SKM-1 treated with dmso at 0.1 percent for 144 hours (cell line): Measurements from ENCODE around the gene SHOC2.
"Not testable (repeated sequence)": the region's sequence is repeated elsewhere in the genome, so short reads cannot be mapped to it uniquely, and the experiment has no call there.

Source experiments
- DNase-seq: peaks from one replicate; lab custom pipeline; 2025; ENCODE audit not compliant: unreplicated experiment; lab: John Stamatoyannopoulos, UW

Gene SHOC2

GRCh38 chr10:110901954-110902819 is 17.2 kb upstream of the SHOC2 start:
- no peak for DNase-seq

DNA sequence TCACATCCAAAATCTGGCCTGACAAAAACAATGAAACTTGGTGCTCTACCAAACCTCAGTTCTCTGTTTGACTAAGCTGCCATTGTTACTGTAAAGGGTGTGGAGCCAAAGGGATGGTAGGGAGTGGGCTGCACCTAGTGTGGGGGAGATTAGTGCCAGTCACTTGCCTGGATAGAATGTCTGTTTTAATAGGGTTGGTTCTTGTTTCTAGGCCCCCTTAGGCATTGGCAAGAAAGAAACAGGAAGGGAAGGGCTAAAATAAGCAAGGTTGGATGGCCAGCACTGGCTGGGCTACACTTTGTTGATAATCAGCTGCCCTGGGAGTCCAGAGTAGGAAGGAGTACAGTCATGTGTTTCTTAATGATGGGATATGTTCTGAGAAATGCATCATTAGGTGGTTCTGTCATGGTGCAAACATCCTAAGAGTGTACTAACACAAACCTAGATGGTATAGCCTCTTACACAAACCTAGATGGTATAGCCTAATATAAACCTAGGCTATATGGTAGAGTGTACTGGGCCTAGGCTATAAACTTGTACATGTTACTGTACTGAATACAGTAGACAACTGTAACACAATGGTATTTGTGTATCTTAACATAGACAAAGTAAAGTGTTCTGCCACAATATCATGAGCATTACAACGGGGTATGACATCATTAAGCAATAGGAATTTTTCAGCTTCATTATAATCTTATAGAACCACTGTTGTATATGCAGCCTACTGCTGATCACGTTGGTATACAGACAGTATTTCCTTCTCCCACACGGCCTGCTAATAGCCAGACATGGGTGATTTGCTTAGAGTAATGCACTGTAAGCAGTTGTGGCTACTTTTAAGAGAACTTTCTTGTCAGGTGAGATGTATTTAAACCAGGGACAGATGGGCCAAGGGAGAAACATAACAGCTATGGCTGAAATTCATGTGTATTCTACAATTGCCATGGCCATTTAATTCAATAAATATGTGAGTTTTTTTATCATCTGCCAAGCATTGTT is 15.8 kb upstream of the SHOC2 start:
- DNase-seq = no peak

DNA sequence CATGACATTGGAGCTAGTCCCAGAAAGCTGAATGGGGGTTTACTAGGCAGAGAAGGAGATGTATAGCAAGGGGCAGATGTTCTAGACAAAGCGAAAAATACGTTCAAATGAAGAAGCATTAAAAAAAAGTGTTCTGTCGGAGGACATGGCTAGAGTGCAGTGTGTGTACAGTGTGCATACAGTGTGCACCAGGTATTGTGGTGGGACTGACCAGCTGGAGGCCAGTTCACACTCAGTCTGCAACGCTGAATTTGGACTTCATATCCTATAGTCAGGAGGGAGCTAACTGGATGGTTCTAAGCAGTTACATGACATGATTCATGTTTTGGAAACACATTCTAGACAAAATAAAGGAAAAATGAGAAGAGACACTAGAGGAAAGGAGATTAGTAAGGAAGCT is 9.3 kb upstream of the SHOC2 start:
- DNase-seq = no peak

DNA sequence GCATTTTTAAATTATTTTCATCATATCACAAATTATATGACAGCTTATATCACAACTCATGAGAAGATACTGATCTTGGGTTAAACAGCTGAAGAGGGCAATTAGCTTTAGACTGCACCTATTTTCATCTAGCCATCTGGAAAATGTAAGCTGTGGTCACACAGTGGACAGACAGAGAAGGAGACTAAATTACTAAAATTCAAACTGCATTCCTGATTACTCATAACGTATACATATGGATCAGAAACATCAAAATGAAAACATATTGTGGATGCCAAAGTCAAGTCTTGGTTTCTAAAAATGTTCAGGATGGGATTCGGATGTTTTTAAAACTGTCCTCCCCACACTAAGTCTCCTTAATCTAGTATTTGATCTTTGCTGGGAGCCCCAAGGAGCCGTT is 7.0 kb upstream of the SHOC2 start:
- DNase-seq = no peak

DNA sequence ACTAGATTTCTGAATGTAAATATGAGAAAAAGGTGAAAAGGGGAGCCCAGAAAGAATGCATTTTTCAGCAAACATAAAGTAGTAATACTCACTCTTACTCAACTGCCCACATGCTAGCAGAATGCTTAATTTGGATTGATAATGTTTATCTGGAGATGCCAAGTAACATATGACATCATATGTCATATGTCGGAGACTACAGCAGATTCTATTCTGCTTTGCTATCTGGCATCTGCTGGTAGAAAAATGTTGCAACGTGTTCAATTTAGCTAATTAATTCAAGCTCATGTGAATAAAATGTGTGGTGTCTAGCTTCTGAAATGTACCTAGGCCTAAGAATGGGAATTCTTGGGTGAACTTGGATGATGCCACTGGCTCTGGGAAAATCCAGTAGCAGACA is 5.0 kb upstream of the SHOC2 start:
- DNase-seq = no peak

DNA sequence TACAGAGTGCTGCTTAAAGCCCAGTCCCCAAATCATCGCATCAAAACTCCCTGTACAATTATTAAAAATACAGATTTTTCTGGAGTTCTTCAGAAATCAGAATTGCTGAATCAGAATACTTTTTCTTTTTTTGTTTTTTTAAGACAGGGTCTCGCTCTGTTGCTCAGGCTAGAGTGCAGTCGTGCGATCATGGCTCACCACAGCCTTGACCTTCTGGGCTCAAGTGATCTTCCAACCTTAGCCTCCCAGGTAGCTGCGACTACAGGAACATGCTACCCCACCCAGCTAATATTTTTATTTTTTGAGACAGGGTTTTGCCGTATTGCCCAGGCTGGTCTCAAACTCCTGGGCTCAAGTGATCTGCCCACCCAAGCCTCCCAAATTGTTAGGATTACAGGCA is 4.4 kb upstream of the SHOC2 start:
- no peak for DNase-seq

DNA sequence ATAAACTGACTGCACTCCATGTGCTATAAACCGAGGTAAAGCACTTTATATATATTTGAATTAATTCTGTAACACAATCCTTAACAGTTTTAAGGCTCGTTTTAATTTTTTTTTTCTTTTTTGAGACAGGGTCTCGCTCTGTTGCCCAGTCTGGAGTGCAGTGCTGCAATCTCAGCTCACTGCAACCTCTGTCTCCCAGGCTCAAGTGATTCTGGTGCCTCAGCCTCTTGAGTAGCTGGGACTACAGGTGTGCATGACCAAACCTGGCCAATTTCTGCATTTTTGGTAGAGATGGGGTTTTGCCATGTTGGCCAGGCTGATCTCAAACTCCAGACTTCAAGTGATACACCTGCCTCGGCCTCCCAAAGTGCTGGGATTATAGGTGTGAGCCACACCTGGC is 3.8 kb upstream of the SHOC2 start:
- not testable (repeated sequence) for DNase-seq

DNA sequence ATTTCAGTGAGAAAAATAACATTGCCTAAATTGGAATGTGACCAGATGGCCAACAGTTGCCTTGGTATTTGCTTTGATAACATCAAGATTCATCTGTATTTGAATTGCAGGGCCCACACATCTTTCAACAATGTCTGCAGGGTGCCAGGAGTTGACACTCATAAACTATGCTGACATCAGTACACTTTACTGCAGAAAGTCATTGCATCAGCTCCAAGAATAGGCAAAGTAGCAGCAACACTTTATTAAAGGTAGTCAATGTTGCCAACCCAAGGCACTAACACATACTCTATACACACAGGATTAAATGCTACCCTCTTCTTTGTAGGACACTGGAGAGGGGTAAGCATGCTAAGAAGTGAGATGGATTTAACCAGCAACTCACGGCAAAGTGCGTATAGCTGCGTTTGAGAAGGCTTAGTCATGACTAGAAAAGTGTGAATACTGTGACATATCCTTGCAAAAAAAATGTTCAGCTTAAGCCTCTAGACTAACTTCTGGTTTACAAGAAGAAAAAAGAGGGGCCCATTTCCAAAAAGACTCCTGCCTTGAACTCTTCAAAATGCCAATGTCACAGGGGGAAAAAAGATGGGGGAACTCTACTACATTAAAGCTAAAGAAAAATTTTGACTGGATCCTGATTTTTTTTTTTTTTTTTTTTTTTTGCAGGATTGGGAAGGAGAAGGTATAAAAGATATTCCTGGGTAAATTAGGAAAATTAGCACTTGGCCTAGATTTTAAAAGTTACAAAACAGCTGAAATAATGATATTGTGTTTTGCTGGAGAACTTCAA is 2.7 kb upstream of the SHOC2 start:
- DNase-seq = no peak

DNA sequence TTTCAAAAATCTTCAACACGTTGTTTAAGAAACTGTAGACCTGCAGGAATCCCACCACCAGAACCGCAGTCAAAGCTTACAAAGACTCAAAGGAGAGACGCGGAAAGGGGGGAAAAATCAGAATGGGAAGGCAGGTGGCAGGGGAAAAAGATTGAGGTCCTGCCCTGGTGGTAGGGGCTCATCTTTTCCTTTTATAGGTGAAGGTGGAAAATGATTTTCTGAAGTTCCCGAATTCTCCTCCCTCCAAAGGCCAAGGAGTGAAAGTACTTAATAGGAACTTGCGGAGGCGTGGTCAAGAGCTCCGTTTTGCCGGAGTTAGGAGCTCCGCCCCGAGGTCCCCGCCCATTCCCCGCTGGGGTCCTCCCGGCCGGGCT is 1.1 kb upstream of the SHOC2 start:
- peak; percentile 92 for DNase-seq

- peak; percentile 100 for DNase-seq
Measured at GRCh38 chr10:110918643-110919348, 608 bp upstream of the SHOC2 start, which contains the start of gene BBIP1. BBIP1 (minus strand) TSS chr10:110919180; CDS start chr10:110918157, 1,023 bp downstream.

- DNase-seq = peak; percentile 83
Measured at GRCh38 chr10:110919971-110920881, 822 bp downstream of the SHOC2 start.

DNA sequence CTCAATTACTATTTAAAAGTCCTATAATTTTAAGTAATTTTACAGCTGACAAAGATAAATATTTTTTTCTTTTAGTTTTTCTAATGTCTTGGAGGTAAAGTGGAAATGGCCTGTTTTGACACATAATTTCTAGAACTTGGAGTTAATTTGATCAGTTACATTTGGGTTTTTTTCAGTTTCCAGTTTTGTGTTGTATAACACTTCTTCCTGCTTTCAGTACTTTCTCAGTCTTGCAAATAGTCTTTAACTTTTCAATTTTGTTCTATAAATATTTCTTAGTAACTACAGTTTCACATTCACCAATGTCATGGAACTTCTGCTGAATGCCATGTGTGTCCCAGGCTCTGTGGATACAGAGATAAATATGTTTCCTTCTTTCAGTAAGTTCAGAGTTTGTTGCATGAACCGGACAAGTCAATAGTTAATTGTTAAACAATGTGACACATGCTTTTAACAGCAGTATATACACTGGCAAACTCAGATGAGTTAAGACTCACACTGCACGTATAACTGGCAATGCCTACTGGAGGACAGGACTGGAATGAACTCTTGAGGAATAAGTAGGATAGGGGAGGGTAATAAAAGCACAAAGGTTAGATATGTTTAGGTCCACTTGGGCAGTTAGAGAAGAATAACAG is 4.6 kb downstream of the SHOC2 start:
- no peak for DNase-seq

GRCh38 chr10:110927461-110927860 is 8.1 kb downstream of the SHOC2 start:
- no peak for DNase-seq

GRCh38 chr10:110931769-110932381 is 12.5 kb downstream of the SHOC2 start:
- DNase-seq = no peak

GRCh38 chr10:110932505-110933180 is 13.2 kb downstream of the SHOC2 start:
- DNase-seq = no peak

DNA sequence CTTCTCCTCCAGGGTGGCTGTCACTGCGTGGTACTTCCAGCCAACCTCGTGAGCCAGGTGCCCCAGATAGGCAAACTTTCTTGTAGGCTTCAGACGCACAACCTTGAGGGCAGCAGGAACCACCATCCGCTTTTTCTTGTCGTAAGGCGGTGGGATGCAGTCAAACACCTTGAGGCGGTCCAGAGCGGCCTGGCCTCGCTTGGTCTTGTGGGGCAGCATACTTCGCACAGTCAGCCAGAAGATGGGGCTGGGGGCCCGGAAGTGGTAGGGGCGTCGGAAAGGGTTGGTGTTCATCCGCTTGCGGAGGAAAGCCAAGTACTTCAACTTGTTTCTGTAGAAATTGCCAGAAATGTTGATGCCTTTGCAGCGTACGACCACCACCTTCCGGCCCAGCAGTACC is 17.4 kb downstream of the SHOC2 start:
- no peak for DNase-seq

DNA sequence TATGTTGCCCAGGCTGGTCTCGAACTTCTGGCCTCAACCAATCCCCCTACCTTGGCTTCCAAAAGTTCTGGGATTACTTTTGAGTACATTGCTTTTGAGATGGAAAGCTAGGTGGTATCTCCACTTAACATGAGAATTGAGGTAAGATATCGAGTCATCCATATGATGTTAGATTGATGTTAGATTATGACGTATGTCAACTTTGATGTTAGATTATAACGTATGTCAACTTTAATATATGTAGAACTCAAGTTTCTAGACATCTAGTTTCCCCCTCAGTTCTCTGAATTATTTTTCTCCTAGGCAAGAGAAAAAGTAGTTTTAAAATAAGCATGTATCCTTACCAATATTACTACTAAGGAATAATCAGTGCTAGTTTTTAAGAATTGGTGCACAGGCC is 20.0 kb downstream of the SHOC2 start:
- no peak for DNase-seq
